ENCODE results near the gene EPS8L2.

Gene EPS8L2

DNA sequence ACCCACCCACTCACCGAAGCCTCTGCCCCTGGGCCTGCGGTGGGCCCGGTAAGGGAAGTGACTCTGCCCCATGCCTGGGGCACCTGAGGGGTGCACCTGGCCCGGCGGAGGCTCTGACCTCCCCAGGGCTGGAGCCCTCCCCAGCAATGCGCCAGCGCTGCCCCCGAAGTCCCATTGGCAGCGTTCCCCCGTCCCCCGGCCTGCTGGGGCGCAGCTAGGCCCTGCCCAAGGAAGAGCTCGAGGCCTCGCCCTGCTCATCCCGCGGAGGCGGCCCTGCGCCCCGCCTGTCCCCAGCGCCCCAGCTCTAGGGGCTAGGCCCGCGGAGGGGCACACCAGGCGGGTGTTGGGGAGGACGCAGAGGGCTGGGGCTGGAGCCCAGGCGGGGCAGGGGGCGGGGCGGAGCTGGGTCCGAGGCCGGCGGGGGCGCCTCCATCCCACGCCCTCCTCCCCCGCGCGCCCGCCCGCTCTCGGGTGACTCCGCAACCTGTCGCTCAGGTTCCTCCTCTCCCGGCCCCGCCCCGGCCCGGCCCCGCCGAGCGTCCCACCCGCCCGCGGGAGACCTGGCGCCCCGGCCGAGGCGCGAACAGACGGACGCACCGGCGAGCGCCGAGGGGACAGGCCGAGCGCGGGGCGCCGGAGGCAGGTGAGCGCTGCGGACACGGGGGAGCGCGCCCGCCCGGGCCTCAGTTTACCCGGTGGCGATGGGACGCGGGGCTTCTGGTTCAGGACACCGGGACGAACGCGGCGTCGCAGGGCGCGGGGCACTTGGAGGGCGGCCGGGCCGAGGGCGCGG lies at the start of gene EPS8L2:
TSS of gene EPS8L2 (plus strand) at position 586 of the 793 bp plus-strand sequence. CDS start 3,177 bp downstream, outside the sequence.
- peaks cover 14% of the 10 kb centered on the region for H3K27me3 Mint-ChIP-seq (ENCODE audit: low read depth)
- no peaks in the 10 kb centered on the region for H3K9me3 Mint-ChIP-seq
- H3K4me3 Mint-ChIP-seq: no peak within 1 kb of the TSS
- H3K4me1 Mint-ChIP-seq (ENCODE audit: low read depth): peaks cover 2% of the 10 kb centered on the region
- no peak within 1 kb of the TSS for H3K27ac Mint-ChIP-seq
- DNase-seq (ENCODE audit: low spot score): no peak
- H3K36me3 Mint-ChIP-seq (ENCODE audit: low read depth): peaks cover 6% of the 10 kb centered on the region

DNA sequence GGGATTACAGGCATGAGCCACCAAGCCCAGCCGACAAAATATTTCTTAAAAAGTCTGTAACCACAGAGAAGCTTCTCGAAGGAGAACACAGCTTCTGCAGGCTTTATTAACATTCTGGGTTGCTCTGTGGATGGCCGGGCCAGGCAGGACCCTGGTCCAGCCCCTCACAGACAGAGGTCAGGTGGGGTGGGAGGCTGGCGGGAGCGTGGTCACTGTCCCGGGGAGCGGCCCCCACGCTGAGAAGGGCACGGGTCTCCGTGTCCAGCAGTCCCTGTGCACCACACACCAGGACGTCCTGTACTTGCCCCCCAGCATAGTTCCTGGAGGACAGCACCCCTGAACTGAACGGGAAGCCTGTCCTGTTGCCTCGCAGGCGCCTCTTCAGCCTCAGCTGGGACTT lies 49.6 kb upstream of the EPS8L2 start:
- H3K4me1 Mint-ChIP-seq (ENCODE audit: low read depth): no peaks in the 10 kb centered on the region
- no peak for DNase-seq (ENCODE audit: low spot score)
- no peaks in the 10 kb centered on the region for H3K27me3 Mint-ChIP-seq (ENCODE audit: low read depth)
- H3K36me3 Mint-ChIP-seq (ENCODE audit: low read depth): peaks cover 5% of the 10 kb centered on the region
- no peak overlapping the region for H3K27ac Mint-ChIP-seq
- H3K9me3 Mint-ChIP-seq: no peaks in the 10 kb centered on the region
- H3K4me3 Mint-ChIP-seq: no peak overlapping the region

DNA sequence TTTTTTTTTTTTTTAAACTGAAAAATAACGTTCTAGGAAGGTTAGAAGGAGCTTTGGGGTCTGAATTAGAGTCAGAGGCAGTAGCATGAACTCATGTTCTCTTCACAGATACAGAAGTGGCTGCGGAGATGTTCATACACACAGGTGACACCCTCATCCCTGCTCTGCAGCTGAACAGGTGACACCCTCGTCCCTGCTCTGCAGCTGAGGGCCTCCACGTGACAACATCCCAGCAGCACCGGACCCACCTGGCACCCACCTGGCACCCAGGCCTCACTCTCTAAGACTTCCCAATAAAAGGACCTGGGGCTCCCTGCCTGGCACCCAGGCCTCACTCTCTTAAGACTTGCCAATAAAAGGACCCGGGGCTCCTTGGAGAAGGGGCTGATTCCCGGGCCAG lies 49.2 kb upstream of the EPS8L2 start:
- Mint-ChIP-seq H3K36me3 (ENCODE audit: low read depth) (peaks cover 4% of the 10 kb centered on the region), H3K27ac (no peak overlapping the region), H3K27me3 (ENCODE audit: low read depth) (no peaks in the 10 kb centered on the region), H3K9me3 (no peaks in the 10 kb centered on the region), H3K4me3 (no peak overlapping the region), H3K4me1 (ENCODE audit: low read depth) (no peaks in the 10 kb centered on the region)
- no peak for DNase-seq (ENCODE audit: low spot score)

DNA sequence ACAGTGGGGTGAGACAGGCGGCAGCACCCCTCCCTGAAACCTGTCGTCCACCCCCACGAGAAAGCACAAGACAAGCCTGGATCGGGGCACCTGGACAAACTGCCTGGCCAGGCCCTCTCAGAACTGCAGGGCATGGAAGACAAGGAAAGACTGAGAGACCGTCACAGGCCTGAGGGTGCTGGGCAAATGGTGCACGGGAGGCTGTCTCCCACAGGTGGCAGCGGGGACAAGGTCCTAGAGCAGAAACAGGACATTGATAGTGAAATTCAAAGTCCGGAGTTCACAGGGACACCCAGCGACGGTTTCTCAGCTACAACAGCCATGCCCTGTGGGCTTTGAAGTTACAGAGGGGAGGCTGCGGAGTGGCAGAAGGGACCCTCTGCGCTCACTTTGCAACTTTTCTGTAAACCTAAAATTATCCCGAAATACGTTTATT lies 48.3 kb upstream of the EPS8L2 start:
- Mint-ChIP-seq H3K36me3 (ENCODE audit: low read depth) (peaks cover 8% of the 10 kb centered on the region), H3K27ac (no peak overlapping the region), H3K9me3 (no peaks in the 10 kb centered on the region), H3K4me3 (no peak overlapping the region), H3K4me1 (ENCODE audit: low read depth) (no peaks in the 10 kb centered on the region), H3K27me3 (ENCODE audit: low read depth) (no peaks in the 10 kb centered on the region)
- DNase-seq (ENCODE audit: low spot score): no peak

DNA sequence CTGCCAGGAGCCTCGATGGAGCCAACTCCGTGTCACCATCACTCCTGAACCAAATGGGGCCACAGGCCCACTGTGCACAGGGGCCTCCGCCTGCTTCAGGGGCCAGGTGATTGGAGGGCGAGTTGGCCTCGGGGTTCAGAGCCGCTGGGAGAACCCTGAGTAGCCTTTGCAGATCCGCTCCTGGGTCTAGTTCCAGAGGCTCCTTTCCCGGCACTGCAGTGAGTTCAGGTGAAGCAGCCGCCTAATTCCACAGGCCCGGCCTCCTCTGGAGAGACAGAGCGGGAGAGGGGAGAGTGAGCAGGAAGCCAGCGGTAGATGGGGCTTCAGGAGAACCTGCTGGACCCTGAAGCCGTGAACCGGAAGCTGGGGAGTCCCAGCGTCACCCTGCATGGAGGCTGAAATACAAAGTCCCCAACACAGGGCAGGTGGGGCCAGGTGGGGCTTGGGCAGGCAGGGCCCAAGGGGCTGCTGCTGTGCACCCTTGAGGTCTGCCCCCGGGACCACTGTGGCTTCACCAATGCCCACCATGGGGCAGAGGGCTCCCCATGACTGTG lies 46.4 kb upstream of the EPS8L2 start:
- Mint-ChIP-seq H3K36me3 (ENCODE audit: low read depth) (peaks cover 11% of the 10 kb centered on the region), H3K27me3 (ENCODE audit: low read depth) (no peaks in the 10 kb centered on the region), H3K9me3 (no peaks in the 10 kb centered on the region), H3K4me1 (ENCODE audit: low read depth) (no peaks in the 10 kb centered on the region), H3K4me3 (no peak overlapping the region), H3K27ac (no peak overlapping the region)
- DNase-seq (ENCODE audit: low spot score): no peak

DNA sequence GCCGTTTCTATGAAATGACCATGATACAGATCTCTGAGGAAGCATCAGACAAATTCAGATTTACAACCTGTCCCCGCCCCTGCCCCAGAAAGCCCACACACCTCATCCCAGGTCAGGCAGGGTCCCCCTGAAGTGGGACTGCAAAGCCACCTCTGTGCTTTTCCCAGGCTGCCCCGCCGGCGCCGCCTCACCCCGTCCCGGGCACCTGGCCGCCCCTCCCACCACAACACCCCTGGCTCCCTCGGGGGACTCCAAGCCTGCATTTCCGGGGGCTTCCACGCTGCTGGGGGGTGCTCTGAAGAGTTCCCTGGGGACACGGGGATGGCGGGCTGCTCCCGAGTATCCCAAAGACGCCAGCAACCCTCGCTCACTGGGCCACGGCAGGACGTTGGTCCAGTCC lies 45.8 kb upstream of the EPS8L2 start:
- Mint-ChIP-seq H3K36me3 (ENCODE audit: low read depth) (peaks cover 11% of the 10 kb centered on the region), H3K4me1 (ENCODE audit: low read depth) (no peaks in the 10 kb centered on the region), H3K27me3 (ENCODE audit: low read depth) (no peaks in the 10 kb centered on the region), H3K4me3 (no peak overlapping the region), H3K27ac (no peak overlapping the region), H3K9me3 (no peaks in the 10 kb centered on the region)
- DNase-seq (ENCODE audit: low spot score): no peak

DNA sequence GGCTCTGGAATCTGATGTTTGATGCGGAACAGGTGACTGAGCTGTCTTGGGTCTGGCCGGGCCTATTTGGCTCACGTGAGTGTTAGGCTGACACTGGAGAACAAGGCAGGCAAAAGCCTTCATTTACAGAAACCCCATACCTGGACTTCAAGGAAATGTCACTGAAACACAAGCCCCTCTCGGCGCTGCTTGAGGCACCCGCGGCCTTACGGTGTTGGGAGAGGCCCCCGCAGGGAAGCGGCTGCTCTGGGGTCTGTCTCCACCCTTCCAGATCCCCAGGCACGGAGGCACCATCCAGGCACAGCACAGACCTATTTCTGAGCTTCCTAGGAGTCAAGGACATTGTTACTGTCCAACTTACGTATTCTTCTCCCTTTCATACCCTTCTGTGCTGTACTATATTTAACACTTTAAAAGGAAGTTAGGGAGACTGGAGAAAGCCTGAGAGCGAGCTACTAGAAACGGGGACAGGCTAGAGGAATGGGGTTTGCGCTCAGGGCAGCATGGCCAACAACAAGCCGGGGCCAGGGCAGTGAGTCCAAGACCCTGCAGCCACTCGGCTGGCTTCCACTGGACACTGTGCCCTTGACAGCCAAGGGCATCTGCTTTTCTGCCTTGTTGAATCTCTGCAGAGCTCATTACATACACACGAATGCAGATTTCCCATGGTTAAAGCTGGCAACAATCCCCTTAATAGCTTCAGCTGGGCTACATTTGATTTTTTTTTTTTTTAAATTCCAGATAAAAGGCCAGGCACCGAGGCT lies 45.2 kb upstream of the EPS8L2 start:
- Mint-ChIP-seq H3K27me3 (ENCODE audit: low read depth) (no peaks in the 10 kb centered on the region), H3K4me3 (no peak overlapping the region), H3K36me3 (ENCODE audit: low read depth) (peaks cover 11% of the 10 kb centered on the region), H3K4me1 (ENCODE audit: low read depth) (no peaks in the 10 kb centered on the region), H3K27ac (no peak overlapping the region), H3K9me3 (no peaks in the 10 kb centered on the region)
- DNase-seq (ENCODE audit: low spot score): no peak

DNA sequence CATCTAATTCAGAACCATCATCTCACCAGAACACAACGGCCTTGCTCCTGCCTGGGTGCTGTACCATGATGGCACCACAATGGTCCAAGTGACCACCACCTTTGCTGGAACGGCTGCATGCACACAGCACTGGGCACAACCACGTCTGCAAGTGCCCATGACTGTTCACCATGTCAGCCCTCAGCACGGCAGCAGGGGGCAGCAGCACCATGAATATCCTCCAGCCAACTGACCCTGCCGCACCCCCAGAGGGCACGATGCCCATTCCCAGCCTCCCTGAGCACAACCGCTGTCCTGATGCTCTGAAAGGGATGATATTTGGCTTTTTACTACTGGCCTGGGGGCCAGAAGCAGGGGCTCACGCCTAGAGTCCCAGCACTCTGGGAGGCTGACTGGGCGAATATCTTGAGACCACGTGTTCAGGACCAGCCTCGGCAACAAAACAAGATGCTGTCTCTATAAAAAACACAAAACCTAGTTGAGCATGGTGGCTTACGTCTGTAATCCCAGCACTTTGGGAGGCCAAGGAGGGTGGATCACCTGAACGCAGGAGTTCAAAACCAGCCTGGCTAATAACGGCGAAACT lies 43.2 kb upstream of the EPS8L2 start:
- Mint-ChIP-seq H3K27ac (no peak overlapping the region), H3K4me1 (ENCODE audit: low read depth) (no peaks in the 10 kb centered on the region), H3K36me3 (ENCODE audit: low read depth) (peaks cover 11% of the 10 kb centered on the region), H3K4me3 (no peak overlapping the region), H3K9me3 (no peaks in the 10 kb centered on the region), H3K27me3 (ENCODE audit: low read depth) (no peaks in the 10 kb centered on the region)
- DNase-seq (ENCODE audit: low spot score): peak; percentile 15

DNA sequence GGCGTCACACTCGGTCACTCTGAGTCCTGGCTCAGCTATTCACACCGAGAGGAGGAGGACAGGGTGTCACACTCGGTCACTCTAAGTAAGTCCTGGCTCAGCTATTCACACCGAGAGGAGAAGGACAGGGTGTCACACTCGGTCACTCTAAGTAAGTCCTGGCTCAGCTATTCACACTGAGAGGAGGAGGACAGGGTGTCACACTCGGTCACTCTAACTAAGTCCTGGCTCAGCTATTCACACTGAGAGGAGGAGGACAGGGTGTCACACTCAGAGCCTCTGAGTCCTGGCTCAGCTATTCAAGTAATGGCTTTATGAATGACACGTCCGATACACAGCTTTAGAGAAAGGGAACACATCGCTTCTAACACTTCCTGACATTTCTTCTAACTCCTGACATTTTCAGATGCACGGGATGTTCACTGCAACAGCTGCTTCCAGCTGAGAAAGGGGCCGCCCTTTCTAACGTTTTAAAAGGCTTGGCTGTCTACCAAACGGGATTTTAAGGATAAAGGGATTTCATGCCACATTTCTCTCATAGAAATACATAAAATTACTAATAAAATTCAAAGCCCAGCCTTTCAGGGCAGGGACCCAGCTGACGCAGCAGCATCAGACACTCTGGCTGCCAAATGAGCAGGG lies 40.8 kb upstream of the EPS8L2 start:
- H3K27ac Mint-ChIP-seq: no peak overlapping the region
- no peak for DNase-seq (ENCODE audit: low spot score)
- no peak overlapping the region for H3K4me3 Mint-ChIP-seq
- no peaks in the 10 kb centered on the region for H3K9me3 Mint-ChIP-seq
- no peaks in the 10 kb centered on the region for H3K27me3 Mint-ChIP-seq (ENCODE audit: low read depth)
- H3K4me1 Mint-ChIP-seq (ENCODE audit: low read depth): no peaks in the 10 kb centered on the region
- H3K36me3 Mint-ChIP-seq (ENCODE audit: low read depth): peaks cover 12% of the 10 kb centered on the region

DNA sequence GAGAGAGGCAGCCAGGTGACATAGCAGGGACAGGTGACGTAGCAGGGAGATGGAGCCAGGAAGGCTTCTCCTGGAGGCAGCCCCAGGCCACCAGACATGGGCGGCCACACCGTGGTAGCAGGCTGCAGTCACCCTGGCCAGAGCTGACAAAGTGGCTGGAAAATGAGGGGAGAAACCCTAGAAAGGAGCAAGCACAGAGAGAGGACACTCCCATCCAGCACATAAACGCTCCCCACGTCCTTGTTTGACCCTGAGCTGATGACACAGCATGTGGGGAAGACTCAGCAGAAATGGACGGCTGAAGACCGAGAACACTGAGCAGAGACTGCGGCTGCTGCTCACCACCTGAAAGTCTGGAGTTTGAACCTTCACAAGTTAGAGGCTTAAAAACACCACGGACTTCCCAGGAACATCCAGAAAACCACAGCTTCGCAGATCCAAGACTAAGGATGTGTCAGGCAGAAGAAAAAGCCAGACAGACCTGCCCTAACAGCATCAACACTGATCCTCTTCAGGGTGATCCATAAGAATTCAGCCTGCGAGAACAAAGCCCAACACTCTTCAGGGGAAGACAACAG lies 40.2 kb upstream of the EPS8L2 start:
- Mint-ChIP-seq H3K27me3 (ENCODE audit: low read depth) (no peaks in the 10 kb centered on the region), H3K9me3 (no peaks in the 10 kb centered on the region), H3K4me3 (no peak overlapping the region), H3K4me1 (ENCODE audit: low read depth) (no peaks in the 10 kb centered on the region), H3K27ac (no peak overlapping the region), H3K36me3 (ENCODE audit: low read depth) (peaks cover 12% of the 10 kb centered on the region)
- no peak for DNase-seq (ENCODE audit: low spot score)

DNA sequence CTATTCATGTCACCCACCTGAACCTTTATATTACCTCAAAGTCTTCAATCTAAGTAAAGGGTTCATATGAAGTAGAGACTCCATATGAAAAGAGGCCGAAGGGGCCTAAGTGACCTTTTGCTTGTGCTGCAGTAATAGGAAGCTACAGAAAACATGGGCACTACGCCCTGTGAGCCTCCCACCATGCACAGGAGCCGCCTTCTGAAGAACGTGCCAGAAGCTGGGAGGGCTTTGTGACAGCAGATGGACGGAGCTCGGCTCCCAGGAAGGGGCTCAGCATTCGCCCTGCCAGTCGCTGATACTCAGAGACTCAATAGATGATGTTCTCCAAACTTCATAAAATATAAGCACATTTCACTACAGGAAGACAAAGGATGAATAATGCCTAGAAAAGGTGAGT lies 32.2 kb upstream of the EPS8L2 start:
- no peaks in the 10 kb centered on the region for H3K4me1 Mint-ChIP-seq (ENCODE audit: low read depth)
- H3K9me3 Mint-ChIP-seq: no peaks in the 10 kb centered on the region
- no peak overlapping the region for H3K4me3 Mint-ChIP-seq
- DNase-seq (ENCODE audit: low spot score): no peak
- H3K27ac Mint-ChIP-seq: no peak overlapping the region
- H3K27me3 Mint-ChIP-seq (ENCODE audit: low read depth): no peaks in the 10 kb centered on the region
- H3K36me3 Mint-ChIP-seq (ENCODE audit: low read depth): peaks cover 26% of the 10 kb centered on the region

DNA sequence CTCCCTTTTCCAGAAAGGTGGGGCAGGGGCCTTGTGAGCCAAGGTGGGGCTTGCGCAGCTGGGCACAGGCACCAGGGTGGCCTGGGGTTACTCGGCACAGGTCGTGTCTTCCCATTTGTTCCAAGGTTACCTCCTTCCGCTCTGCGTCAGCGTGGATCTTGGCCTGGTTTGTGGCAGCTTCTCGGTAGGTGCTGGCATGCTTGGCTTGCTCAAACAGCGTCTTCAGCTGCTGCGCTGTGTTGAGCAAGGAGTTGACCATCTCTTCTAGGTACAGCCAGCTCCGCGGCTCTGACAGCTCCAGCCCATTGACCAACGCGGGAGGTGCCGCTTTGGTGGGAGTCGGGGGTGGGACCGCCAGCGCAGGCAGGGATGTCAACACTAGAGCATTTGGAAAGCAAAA lies 31.6 kb upstream of the EPS8L2 start:
- no peak overlapping the region for H3K4me3 Mint-ChIP-seq
- H3K4me1 Mint-ChIP-seq (ENCODE audit: low read depth): no peaks in the 10 kb centered on the region
- no peak for DNase-seq (ENCODE audit: low spot score)
- no peaks in the 10 kb centered on the region for H3K27me3 Mint-ChIP-seq (ENCODE audit: low read depth)
- H3K9me3 Mint-ChIP-seq: no peaks in the 10 kb centered on the region
- H3K27ac Mint-ChIP-seq: no peak overlapping the region
- H3K36me3 Mint-ChIP-seq (ENCODE audit: low read depth): peaks cover 26% of the 10 kb centered on the region

DNA sequence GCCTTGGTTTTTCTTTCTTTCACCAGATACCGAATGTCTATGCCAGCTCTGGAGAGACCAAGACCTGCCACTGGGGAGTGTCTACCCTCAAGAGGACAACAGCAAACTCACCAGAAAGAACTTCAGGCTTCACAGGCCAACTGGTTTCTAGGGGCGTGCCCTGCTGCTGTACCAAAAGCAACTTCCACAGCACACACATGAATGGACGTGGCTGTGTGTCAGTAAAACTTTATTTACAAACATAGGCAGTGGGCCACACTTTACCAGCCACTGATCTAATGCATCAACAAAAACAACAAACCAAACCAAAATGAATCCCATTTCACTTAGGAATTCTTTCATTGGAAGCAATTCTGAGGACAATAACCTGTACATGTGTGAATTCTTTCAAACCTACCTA lies 27.7 kb upstream of the EPS8L2 start:
- no peak for DNase-seq (ENCODE audit: low spot score)
- Mint-ChIP-seq H3K4me1 (ENCODE audit: low read depth) (no peaks in the 10 kb centered on the region), H3K4me3 (no peak overlapping the region), H3K27me3 (ENCODE audit: low read depth) (no peaks in the 10 kb centered on the region), H3K36me3 (ENCODE audit: low read depth) (peaks cover 44% of the 10 kb centered on the region), H3K9me3 (no peaks in the 10 kb centered on the region), H3K27ac (no peak overlapping the region)

Data from T-helper 2 cell treated with Interferon-gamma antibody and Interleukin-4, amounts not matched to agents 5 μg/mL and 100 μg/mL, for 36 hours (primary cell).